ENCODE data around the gene XRCC5.

XRCC5 gene

GRCh38 chr2:216108967-216109921, at the start of gene XRCC5:
XRCC5 (plus strand) TSS chr2:216109348; CDS start chr2:216109437, 89 bp downstream.
- H3K27ac Mint-ChIP-seq: peak within 1 kb of the TSS; percentile 99
- peaks cover 20% of the 10 kb centered on the region for H3K4me1 Mint-ChIP-seq
- ATAC-seq (ENCODE audit: low read depth) (peak; percentile 85), DNase-seq (ENCODE audit: low spot score in 2 of 2) (peak; percentile 91 to 96)
- H3K9me3 Mint-ChIP-seq: no peaks in the 10 kb centered on the region
- H3K4me3 Mint-ChIP-seq: peak within 1 kb of the TSS; percentile 99
- peaks cover 21% of the 10 kb centered on the region for H3K36me3 Mint-ChIP-seq
- H3K27me3 Mint-ChIP-seq: no peaks in the 10 kb centered on the region

GRCh38 chr2:216064014-216064630, 45.0 kb upstream of the XRCC5 start:
- H3K9me3 Mint-ChIP-seq: no peaks in the 10 kb centered on the region
- H3K27me3 Mint-ChIP-seq: no peaks in the 10 kb centered on the region
- H3K27ac Mint-ChIP-seq: no peak overlapping the region
- H3K36me3 Mint-ChIP-seq: peaks cover 10% of the 10 kb centered on the region
- no peak for ATAC-seq (ENCODE audit: low read depth)
- DNase-seq (ENCODE audit: low spot score in 2 of 2): no peak
- H3K4me3 Mint-ChIP-seq: no peak overlapping the region
- no peaks in the 10 kb centered on the region for H3K4me1 Mint-ChIP-seq

- no peaks in the 10 kb centered on the region for H3K27me3 Mint-ChIP-seq
- H3K4me1 Mint-ChIP-seq: no peaks in the 10 kb centered on the region
- H3K36me3 Mint-ChIP-seq: peaks cover 12% of the 10 kb centered on the region
- no peaks in the 10 kb centered on the region for H3K9me3 Mint-ChIP-seq
- no peak overlapping the region for H3K27ac Mint-ChIP-seq
- no peak overlapping the region for H3K4me3 Mint-ChIP-seq
- DNase-seq (ENCODE audit: low spot score in 2 of 2) (no peak), ATAC-seq (ENCODE audit: low read depth) (no peak)
Observed at GRCh38 chr2:216064665-216065064, 44.5 kb upstream of the XRCC5 start.

GRCh38 chr2:216066230-216066629, 42.9 kb upstream of the XRCC5 start:
- Mint-ChIP-seq H3K27me3 (no peaks in the 10 kb centered on the region), H3K4me3 (no peak overlapping the region), H3K36me3 (peaks cover 12% of the 10 kb centered on the region), H3K9me3 (no peaks in the 10 kb centered on the region), H3K27ac (no peak overlapping the region), H3K4me1 (no peaks in the 10 kb centered on the region)
- DNase-seq (ENCODE audit: low spot score in 2 of 2) (no peak), ATAC-seq (ENCODE audit: low read depth) (no peak)

GRCh38 chr2:216069028-216069427, 40.1 kb upstream of the XRCC5 start:
- H3K27ac Mint-ChIP-seq: no peak overlapping the region
- DNase-seq (ENCODE audit: low spot score in 2 of 2) (no peak), ATAC-seq (ENCODE audit: low read depth) (no peak)
- no peaks in the 10 kb centered on the region for H3K27me3 Mint-ChIP-seq
- peaks cover 14% of the 10 kb centered on the region for H3K36me3 Mint-ChIP-seq
- no peaks in the 10 kb centered on the region for H3K9me3 Mint-ChIP-seq
- H3K4me1 Mint-ChIP-seq: peaks cover 1% of the 10 kb centered on the region
- H3K4me3 Mint-ChIP-seq: no peak overlapping the region

- Mint-ChIP-seq H3K36me3 (peaks cover 16% of the 10 kb centered on the region), H3K4me1 (peaks cover 9% of the 10 kb centered on the region), H3K4me3 (no peak overlapping the region), H3K27ac (no peak overlapping the region), H3K27me3 (no peaks in the 10 kb centered on the region), H3K9me3 (no peaks in the 10 kb centered on the region)
- DNase-seq (ENCODE audit: low spot score in 2 of 2): no peak
- no peak for ATAC-seq (ENCODE audit: low read depth)
Observed at GRCh38 chr2:216070195-216070594, 39.0 kb upstream of the XRCC5 start.

- H3K36me3 Mint-ChIP-seq: peaks cover 10% of the 10 kb centered on the region
- peaks cover 9% of the 10 kb centered on the region for H3K4me1 Mint-ChIP-seq
- H3K27me3 Mint-ChIP-seq: no peaks in the 10 kb centered on the region
- H3K9me3 Mint-ChIP-seq: no peaks in the 10 kb centered on the region
- ATAC-seq (ENCODE audit: low read depth) (no peak), DNase-seq (ENCODE audit: low spot score in 2 of 2) (no peak)
- H3K4me3 Mint-ChIP-seq: no peak overlapping the region
- no peak overlapping the region for H3K27ac Mint-ChIP-seq
Observed at GRCh38 chr2:216071111-216071851, 37.9 kb upstream of the XRCC5 start.

- Mint-ChIP-seq H3K4me3 (no peak overlapping the region), H3K27ac (no peak overlapping the region), H3K4me1 (peaks cover 9% of the 10 kb centered on the region), H3K27me3 (no peaks in the 10 kb centered on the region), H3K9me3 (no peaks in the 10 kb centered on the region), H3K36me3 (peaks cover 9% of the 10 kb centered on the region)
- no peak for DNase-seq (ENCODE audit: low spot score in 2 of 2)
- no peak for ATAC-seq (ENCODE audit: low read depth)
Observed at GRCh38 chr2:216072473-216072872, 36.7 kb upstream of the XRCC5 start.

GRCh38 chr2:216073773-216074172, 35.4 kb upstream of the XRCC5 start:
- no peak for ATAC-seq (ENCODE audit: low read depth)
- Mint-ChIP-seq H3K4me3 (no peak overlapping the region), H3K27me3 (no peaks in the 10 kb centered on the region), H3K4me1 (peaks cover 9% of the 10 kb centered on the region), H3K27ac (peak overlapping the region; percentile 72), H3K9me3 (no peaks in the 10 kb centered on the region), H3K36me3 (peaks cover 9% of the 10 kb centered on the region)
- DNase-seq (ENCODE audit: low spot score in 2 of 2): no peak

- H3K4me1 Mint-ChIP-seq: peaks cover 9% of the 10 kb centered on the region
- no peaks in the 10 kb centered on the region for H3K27me3 Mint-ChIP-seq
- no peaks in the 10 kb centered on the region for H3K9me3 Mint-ChIP-seq
- ATAC-seq (ENCODE audit: low read depth) (no peak), DNase-seq (ENCODE audit: low spot score in 2 of 2) (no peak)
- H3K36me3 Mint-ChIP-seq: peaks cover 7% of the 10 kb centered on the region
- no peak overlapping the region for H3K4me3 Mint-ChIP-seq
- peak overlapping the region; percentile 72 for H3K27ac Mint-ChIP-seq
Observed at GRCh38 chr2:216074380-216074779, 34.8 kb upstream of the XRCC5 start.

- H3K27ac Mint-ChIP-seq: no peak overlapping the region
- DNase-seq (ENCODE audit: low spot score in 2 of 2) (no peak), ATAC-seq (ENCODE audit: low read depth) (no peak)
- H3K4me1 Mint-ChIP-seq: peaks cover 9% of the 10 kb centered on the region
- H3K4me3 Mint-ChIP-seq: no peak overlapping the region
- H3K27me3 Mint-ChIP-seq: no peaks in the 10 kb centered on the region
- H3K9me3 Mint-ChIP-seq: no peaks in the 10 kb centered on the region
- H3K36me3 Mint-ChIP-seq: peaks cover 7% of the 10 kb centered on the region
Observed at GRCh38 chr2:216074794-216075193, 34.4 kb upstream of the XRCC5 start.

GRCh38 chr2:216075510-216076485, 33.4 kb upstream of the XRCC5 start:
- no peaks in the 10 kb centered on the region for H3K9me3 Mint-ChIP-seq
- no peaks in the 10 kb centered on the region for H3K27me3 Mint-ChIP-seq
- ATAC-seq (ENCODE audit: low read depth) (no peak), DNase-seq (ENCODE audit: low spot score in 2 of 2) (no peak)
- no peak overlapping the region for H3K27ac Mint-ChIP-seq
- peaks cover 11% of the 10 kb centered on the region for H3K4me1 Mint-ChIP-seq
- H3K4me3 Mint-ChIP-seq: no peak overlapping the region
- H3K36me3 Mint-ChIP-seq: peaks cover 7% of the 10 kb centered on the region

- H3K4me1 Mint-ChIP-seq: peaks cover 30% of the 10 kb centered on the region
- H3K4me3 Mint-ChIP-seq: no peak overlapping the region
- no peak for DNase-seq (ENCODE audit: low spot score in 2 of 2)
- no peak for ATAC-seq (ENCODE audit: low read depth)
- H3K27ac Mint-ChIP-seq: no peak overlapping the region
- H3K9me3 Mint-ChIP-seq: no peaks in the 10 kb centered on the region
- peaks cover 5% of the 10 kb centered on the region for H3K36me3 Mint-ChIP-seq
- H3K27me3 Mint-ChIP-seq: no peaks in the 10 kb centered on the region
Observed at GRCh38 chr2:216078776-216079175, 30.4 kb upstream of the XRCC5 start.

Data from memory B cell (primary cell).